Vagina (tissue), 2 donors: ENCODE measurements around the gene FKBP7.

Experiments used
- CTCF ChIP-seq, 3 experiments: fragments of 450-650 bp in 2 of 3; fragments of 200-600 bp in 1 of 3; sonication (generic) in 1 of 3; IDR thresholded peaks; one replicate each; pipeline ENCODE4 v1.5.1; 2017 to 2019; ENCODE audit warnings: antibody characterized with exemption in 3 of 3, mild to moderate bottlenecking in 2 of 3, moderate library complexity in 2 of 3
- POLR2AphosphoS5 ChIP-seq, 2 donors: sonication (generic); formaldehyde crosslinking; IDR thresholded peaks; one replicate each; pipeline ENCODE4 v1.9.0; 2017; ENCODE audit warnings: antibody characterized with exemption in 2 of 2, mild to moderate bottlenecking in 2 of 2, low read depth in 1 of 2; ENCODE audit not compliant: insufficient read depth in 1 of 2

DNA sequence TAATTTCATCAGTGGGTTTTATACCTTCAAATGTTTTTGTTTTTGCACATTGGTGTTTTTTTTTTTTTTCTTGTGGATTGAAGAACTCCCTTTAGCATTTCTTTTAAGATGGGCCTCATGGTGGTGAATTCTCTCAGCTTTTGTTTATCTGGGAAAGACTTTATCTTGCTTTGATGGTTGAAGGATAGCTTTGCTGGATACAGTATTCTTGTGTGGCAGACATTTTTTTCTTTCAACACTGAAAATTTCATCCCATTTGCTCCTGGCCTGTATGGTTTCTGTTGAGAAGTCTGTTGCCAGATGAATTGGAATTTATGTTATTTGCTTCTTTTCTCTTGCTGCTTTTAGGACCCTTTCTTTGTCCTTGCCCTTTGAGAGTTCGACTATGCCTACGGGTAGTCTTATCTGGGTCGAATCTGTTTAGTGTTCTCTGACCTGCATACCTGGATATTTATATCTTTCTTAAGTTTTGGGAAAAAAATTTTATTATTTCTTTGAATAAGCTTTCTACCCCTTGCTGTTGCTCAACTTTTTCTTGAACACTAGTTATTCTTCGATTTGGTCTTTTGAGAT, 53.1 kb downstream of the FKBP7 start:
- TF ChIP-seq CTCF (IDR thresholded peaks at IDR 0.05) (no peak), POLR2AphosphoS5 (IDR thresholded peaks at IDR 0.05; ENCODE audit: insufficient read depth in 1 of 2, low read depth in 1 of 2) (no peak)
